HFFc6 (cell line): ENCODE data around the gene TSGA10IP. TPM values are rescaled to one million over a fixed set of nuclear protein-coding genes. Genes with fewer than 3 reads are reported as not detected.

ENCODE experiments used
- DNase-seq: peaks from one replicate; pipeline ENCODE4 v3.0.0-alpha.2; 2018
- H3K27ac Mint-ChIP-seq: 2 replicates; pipeline ENCODE4 v1.8.0; 2020; ENCODE audit warnings: mild to moderate bottlenecking, mixed read lengths
- H3K27me3 Mint-ChIP-seq: 2 replicates; pipeline ENCODE4 v1.8.0; 2021; ENCODE audit warnings: mild to moderate bottlenecking, moderate library complexity, mixed read lengths; ENCODE audit not compliant: insufficient read depth
- H3K36me3 Mint-ChIP-seq: 2 replicates; pipeline ENCODE4 v1.8.0; 2021; ENCODE audit warnings: low read depth, mixed read lengths
- H3K4me1 Mint-ChIP-seq: 2 replicates; pipeline ENCODE4 v1.8.0; 2020; ENCODE audit warnings: low read depth, mixed read lengths
- H3K4me3 Mint-ChIP-seq: 2 replicates; pipeline ENCODE4 v1.8.0; 2020; ENCODE audit warnings: mild to moderate bottlenecking, moderate library complexity, mixed read lengths
- H3K9me3 Mint-ChIP-seq: 2 replicates; pipeline ENCODE4 v1.8.0; 2020; ENCODE audit warnings: mild to moderate bottlenecking, mixed read lengths
- total RNA-seq, 6 experiments: library from RNA; stranded (reverse); fragmentation: NEBNext Ultra II Directional; extraction: Animal tissue kit (Norgen Biotek cat#: 25700); gene quantifications; 2 replicates in 1 of 6; 3 replicates in 5 of 6; pipeline ENCODE4 v1.2.3, GENCODE V29; 2021
- TF ChIP-seq, protein P1 (sequence below): fragments of 200-600 bp; sonication (generic); IDR thresholded peaks from 2 replicates; pipeline ENCODE4 v1.5.0; 2021; ENCODE audit warnings: antibody characterized with exemption, mild to moderate bottlenecking

Gene TSGA10IP
- total RNA-seq, 6 experiments from 2014 or later, result 0.23 TPM; not detected in 5

DNA sequence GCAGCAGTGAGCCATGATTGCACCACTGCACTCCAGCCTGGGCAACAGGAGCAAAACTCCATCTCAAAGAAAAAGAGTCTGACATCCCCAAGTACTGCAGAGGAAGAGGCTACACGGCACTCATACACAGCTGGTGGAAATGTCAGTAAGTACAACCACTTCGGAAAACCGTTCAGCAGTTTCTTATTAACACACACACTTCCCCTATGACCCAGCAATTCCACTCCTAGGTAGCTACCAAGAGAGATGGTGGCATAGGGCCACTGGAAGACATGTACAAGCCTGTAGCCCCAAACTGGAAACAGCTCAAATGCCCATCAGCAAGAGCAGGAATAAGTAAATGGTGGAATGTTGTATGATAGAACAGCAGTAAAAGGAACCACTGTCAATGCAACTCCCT is 22.7 kb upstream of the TSGA10IP start:
- no peaks in the 10 kb centered on the region for H3K9me3 Mint-ChIP-seq
- peaks cover 4% of the 10 kb centered on the region for H3K27me3 Mint-ChIP-seq
- H3K36me3 Mint-ChIP-seq, result peaks cover 39% of the 10 kb centered on the region; the same call in 1 of the 2 replicates
- peak overlapping the region; percentile 61 for H3K4me3 Mint-ChIP-seq
- peak overlapping the region; percentile 51 for H3K27ac Mint-ChIP-seq
- TF ChIP-seq, protein P1, sequence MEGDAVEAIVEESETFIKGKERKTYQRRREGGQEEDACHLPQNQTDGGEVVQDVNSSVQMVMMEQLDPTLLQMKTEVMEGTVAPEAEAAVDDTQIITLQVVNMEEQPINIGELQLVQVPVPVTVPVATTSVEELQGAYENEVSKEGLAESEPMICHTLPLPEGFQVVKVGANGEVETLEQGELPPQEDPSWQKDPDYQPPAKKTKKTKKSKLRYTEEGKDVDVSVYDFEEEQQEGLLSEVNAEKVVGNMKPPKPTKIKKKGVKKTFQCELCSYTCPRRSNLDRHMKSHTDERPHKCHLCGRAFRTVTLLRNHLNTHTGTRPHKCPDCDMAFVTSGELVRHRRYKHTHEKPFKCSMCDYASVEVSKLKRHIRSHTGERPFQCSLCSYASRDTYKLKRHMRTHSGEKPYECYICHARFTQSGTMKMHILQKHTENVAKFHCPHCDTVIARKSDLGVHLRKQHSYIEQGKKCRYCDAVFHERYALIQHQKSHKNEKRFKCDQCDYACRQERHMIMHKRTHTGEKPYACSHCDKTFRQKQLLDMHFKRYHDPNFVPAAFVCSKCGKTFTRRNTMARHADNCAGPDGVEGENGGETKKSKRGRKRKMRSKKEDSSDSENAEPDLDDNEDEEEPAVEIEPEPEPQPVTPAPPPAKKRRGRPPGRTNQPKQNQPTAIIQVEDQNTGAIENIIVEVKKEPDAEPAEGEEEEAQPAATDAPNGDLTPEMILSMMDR, result no peak
- no peak for DNase-seq
- H3K4me1 Mint-ChIP-seq, result peaks cover 17% of the 10 kb centered on the region

DNA sequence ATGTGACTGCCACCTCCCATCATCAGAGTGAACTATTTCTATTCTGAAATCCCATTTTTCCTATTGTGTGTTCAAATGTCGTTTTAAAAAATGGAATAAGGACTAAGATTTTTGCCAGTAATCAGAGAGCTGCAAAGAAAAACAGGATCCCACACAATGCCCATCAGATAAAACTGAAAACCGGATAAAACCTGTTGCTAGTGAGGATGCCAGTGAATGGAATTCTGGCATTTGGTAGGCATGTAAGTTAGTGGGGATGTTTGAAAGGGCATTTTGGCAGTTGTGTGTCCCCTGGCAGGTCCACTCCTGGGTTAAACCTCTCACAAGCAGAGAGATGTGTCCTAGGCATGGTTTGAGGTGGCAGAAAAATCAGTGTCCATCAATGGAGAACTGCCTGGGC is 19.9 kb upstream of the TSGA10IP start:
- DNase-seq, result no peak
- TF ChIP-seq, protein P1, result no peak
- H3K4me3 Mint-ChIP-seq, result no peak overlapping the region
- peaks cover 29% of the 10 kb centered on the region; the same call in 1 of the 2 replicates for H3K36me3 Mint-ChIP-seq
- H3K4me1 Mint-ChIP-seq, result peaks cover 17% of the 10 kb centered on the region
- H3K27ac Mint-ChIP-seq, result peak overlapping the region; percentile 13; the same call in 1 of the 2 replicates
- no peaks in the 10 kb centered on the region for H3K9me3 Mint-ChIP-seq
- H3K27me3 Mint-ChIP-seq, result peaks cover 5% of the 10 kb centered on the region

DNA sequence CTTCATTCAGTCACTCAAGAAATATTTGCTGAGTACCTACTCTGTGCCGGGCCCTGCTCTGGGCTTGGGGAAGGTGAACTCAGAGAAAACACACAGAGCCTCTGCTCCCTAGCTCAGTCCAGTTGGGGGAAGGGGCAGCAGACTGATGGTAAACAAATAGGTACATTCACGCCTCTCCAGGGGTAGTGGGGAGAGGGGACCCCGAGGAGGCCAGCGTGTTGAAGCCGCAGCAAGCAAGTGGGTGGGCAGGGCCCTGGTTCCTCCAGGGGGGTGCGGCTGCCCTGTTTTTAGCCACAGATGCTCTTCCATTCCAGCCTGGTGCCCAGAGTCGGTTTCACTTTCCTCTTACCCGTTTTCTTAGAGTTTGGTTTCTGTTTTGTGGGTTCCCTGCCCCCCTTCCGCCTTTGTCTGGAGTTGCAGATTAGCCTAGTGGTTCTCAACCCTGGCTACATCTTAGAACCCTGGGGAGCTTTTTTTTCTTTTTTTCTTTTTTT is 17.3 kb upstream of the TSGA10IP start:
- Mint-ChIP-seq H3K36me3 (peaks cover 15% of the 10 kb centered on the region; the same call in 1 of the 2 replicates), H3K27me3 (peaks cover 3% of the 10 kb centered on the region; the same call in 1 of the 2 replicates), H3K27ac (no peak overlapping the region), H3K9me3 (no peaks in the 10 kb centered on the region), H3K4me1 (peaks cover 6% of the 10 kb centered on the region), H3K4me3 (no peak overlapping the region)
- TF ChIP-seq, protein P1, result no peak
- no peak for DNase-seq

DNA sequence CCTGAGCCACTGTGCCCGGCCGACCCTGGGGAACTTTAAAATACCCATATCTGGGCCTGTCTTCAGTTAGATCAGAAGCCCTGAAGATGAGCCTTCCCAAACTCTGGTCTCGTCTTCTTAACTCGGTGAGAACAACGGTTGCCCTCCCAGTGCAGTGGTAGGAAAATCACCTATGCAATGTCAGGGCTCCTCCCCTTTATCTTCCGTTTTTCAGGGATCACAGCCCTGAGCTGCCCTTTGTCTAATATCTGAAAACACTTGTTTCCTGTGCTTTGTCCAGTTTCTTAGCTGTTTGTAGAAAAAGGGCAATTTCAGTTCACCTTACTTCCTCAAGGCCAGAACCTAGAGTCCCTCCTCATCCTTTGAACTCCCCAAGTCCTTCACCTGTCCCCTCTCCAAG is 16.6 kb upstream of the TSGA10IP start:
- Mint-ChIP-seq H3K27ac (no peak overlapping the region; the same call in 1 of the 2 replicates), H3K4me3 (no peak overlapping the region), H3K27me3 (peaks cover 3% of the 10 kb centered on the region; the same call in 1 of the 2 replicates), H3K9me3 (no peaks in the 10 kb centered on the region), H3K36me3 (peaks cover 7% of the 10 kb centered on the region; the same call in 1 of the 2 replicates), H3K4me1 (peaks cover 6% of the 10 kb centered on the region)
- TF ChIP-seq, protein P1, result no peak
- no peak for DNase-seq

DNA sequence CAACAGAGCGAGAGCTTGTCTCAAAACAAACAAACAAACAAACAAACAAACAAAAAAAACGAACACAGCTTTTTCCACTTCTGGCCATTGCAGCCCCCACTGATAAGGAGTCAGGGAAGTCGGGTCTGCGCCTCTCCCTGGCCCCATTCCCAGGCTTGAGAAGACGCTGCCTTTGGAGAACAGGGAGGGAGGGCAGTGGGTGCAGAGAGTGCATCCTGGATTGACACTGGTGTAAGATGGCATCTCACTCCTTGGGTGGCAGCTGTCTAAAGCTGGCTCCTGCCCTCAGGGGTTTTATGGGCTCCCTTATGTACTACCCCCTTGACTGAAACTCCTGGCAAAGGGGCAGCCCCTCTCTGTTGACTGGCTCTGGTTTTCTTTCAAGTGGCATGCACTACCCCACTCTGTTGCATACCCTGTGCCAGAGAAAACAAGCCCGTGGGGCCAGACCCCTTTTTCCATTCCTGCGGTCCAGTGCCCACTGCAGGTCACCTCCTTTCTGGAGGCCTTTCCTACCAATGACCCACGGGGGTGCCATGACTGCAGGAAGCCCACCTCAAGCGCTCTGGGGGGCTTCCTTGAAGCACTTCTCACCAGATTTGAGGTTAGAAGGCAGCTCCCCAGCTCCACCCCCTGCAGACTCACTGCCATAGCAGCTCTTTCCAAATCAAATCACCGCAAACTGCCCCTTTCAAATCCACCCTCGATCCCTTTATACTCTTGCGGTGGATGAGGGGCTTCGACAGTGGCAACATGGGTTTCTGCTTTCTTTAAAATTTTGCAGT is 13.3 kb upstream of the TSGA10IP start:
- H3K4me3 Mint-ChIP-seq, result no peak overlapping the region
- H3K27ac Mint-ChIP-seq, result no peak overlapping the region
- DNase-seq, result no peak
- H3K9me3 Mint-ChIP-seq, result no peaks in the 10 kb centered on the region
- H3K27me3 Mint-ChIP-seq, result peaks cover 3% of the 10 kb centered on the region; the same call in 1 of the 2 replicates
- peaks cover 11% of the 10 kb centered on the region for H3K4me1 Mint-ChIP-seq
- H3K36me3 Mint-ChIP-seq, result 0 out of 2 replicates have a peak, but pooled peaks cover 3% of the 10 kb centered on the region
- TF ChIP-seq, protein P1, result no peak
